ENCODE measurements around the gene ZW10. TPM values are rescaled to one million over a fixed set of nuclear protein-coding genes. Genes with fewer than 3 reads are reported as not detected.
A peak's percentile ranks its signal among the peaks of the same experiment; 100 is the strongest.

ZW10 gene
- total and polyA plus RNA-seq, 2 of the 13 experiments (the other 11 are each of a cell fraction or from before 2014, with no cell fraction given): 5.8 to 31.3 TPM

- TF ChIP-seq ZNF512B (CRISPR knock-in tag; IDR thresholded peaks at IDR 0.05; ENCODE audit: borderline replicate concordance) (no peak), TOE1 (CRISPR knock-in tag; IDR thresholded peaks at IDR 0.05) (no peak), ZNF776 (CRISPR knock-in tag; IDR thresholded peaks at IDR 0.05) (no peak), AHR (CRISPR knock-in tag; IDR thresholded peaks at IDR 0.05) (no peak), ZNF678 (CRISPR knock-in tag; IDR thresholded peaks at IDR 0.05) (no peak), MLLT10 (CRISPR knock-in tag; IDR thresholded peaks at IDR 0.05) (no peak), ZIK1 (CRISPR knock-in tag; IDR thresholded peaks at IDR 0.05; ENCODE audit: borderline replicate concordance, low read depth) (0 out of 2 replicates have a peak, but pooled peaks have one; percentile 28), HES4 (CRISPR knock-in tag; IDR thresholded peaks at IDR 0.05; ENCODE audit: borderline replicate concordance) (peak; percentile 76; the same call in 1 of the 2 replicates), ADNP (CRISPR knock-in tag; IDR thresholded peaks at IDR 0.05) (no peak), SP2 (CRISPR knock-in tag; IDR thresholded peaks at IDR 0.05) (no peak), ZNF790 (CRISPR knock-in tag; IDR thresholded peaks at IDR 0.05; ENCODE audit: borderline replicate concordance) (no peak), GTF2F1 (IDR thresholded peaks at IDR 0.05; ENCODE audit: low read length) (no peak), GABPA (IDR thresholded peaks at IDR 0.05; ENCODE audit: low read depth, low read length) (peak; percentile 32; the same call in 1 of the 2 replicates), GABPA (CRISPR knock-in tag; IDR thresholded peaks at IDR 0.05; ENCODE audit: low read depth) (peak; percentile 82), NFE2L2 (IDR thresholded peaks at IDR 0.05; ENCODE audit: low read length) (no peak), STAT5B (CRISPR knock-in tag; IDR thresholded peaks at IDR 0.05) (no peak), KMT2A (CRISPR knock-in tag; IDR thresholded peaks at IDR 0.05) (peak; percentile 83), RCOR2 (CRISPR knock-in tag; IDR thresholded peaks at IDR 0.05) (no peak), MED8 (CRISPR knock-in tag; IDR thresholded peaks at IDR 0.05; ENCODE audit: insufficient replicate concordance) (no peak), SMARCE1 (IDR thresholded peaks at IDR 0.05; ENCODE audit: borderline replicate concordance) (no peak), ZNF574 (CRISPR knock-in tag; IDR thresholded peaks at IDR 0.05) (peak; percentile 92), MTF1 (CRISPR knock-in tag; IDR thresholded peaks at IDR 0.05) (no peak)
- TF ChIP-seq, protein P1, sequence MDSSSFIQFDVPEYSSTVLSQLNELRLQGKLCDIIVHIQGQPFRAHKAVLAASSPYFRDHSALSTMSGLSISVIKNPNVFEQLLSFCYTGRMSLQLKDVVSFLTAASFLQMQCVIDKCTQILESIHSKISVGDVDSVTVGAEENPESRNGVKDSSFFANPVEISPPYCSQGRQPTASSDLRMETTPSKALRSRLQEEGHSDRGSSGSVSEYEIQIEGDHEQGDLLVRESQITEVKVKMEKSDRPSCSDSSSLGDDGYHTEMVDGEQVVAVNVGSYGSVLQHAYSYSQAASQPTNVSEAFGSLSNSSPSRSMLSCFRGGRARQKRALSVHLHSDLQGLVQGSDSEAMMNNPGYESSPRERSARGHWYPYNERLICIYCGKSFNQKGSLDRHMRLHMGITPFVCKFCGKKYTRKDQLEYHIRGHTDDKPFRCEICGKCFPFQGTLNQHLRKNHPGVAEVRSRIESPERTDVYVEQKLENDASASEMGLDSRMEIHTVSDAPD (CRISPR knock-in tag; IDR thresholded peaks at IDR 0.05): 0 out of 2 replicates have a peak, but pooled peaks have one; percentile 52
- TF ChIP-seq, protein P2, sequence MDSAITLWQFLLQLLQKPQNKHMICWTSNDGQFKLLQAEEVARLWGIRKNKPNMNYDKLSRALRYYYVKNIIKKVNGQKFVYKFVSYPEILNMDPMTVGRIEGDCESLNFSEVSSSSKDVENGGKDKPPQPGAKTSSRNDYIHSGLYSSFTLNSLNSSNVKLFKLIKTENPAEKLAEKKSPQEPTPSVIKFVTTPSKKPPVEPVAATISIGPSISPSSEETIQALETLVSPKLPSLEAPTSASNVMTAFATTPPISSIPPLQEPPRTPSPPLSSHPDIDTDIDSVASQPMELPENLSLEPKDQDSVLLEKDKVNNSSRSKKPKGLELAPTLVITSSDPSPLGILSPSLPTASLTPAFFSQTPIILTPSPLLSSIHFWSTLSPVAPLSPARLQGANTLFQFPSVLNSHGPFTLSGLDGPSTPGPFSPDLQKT (CRISPR knock-in tag; IDR thresholded peaks at IDR 0.05; ENCODE audit: borderline replicate concordance): 0 out of 2 replicates have a peak, but pooled peaks have one; percentile 15
Observed at GRCh38 chr11:113773416-113774173, at the start of gene ZW10 (continued).

All from HepG2 (cell line).